HG03139 (cell line): ENCODE measurements around the gene UBE2E2.

Experiments
- ATAC-seq: cut with Tn5 transposase; IDR thresholded peaks from one replicate; pipeline ENCODE4 v1.9.1; 2021; ENCODE audit not compliant: unreplicated experiment

The UBE2E2 gene

DNA sequence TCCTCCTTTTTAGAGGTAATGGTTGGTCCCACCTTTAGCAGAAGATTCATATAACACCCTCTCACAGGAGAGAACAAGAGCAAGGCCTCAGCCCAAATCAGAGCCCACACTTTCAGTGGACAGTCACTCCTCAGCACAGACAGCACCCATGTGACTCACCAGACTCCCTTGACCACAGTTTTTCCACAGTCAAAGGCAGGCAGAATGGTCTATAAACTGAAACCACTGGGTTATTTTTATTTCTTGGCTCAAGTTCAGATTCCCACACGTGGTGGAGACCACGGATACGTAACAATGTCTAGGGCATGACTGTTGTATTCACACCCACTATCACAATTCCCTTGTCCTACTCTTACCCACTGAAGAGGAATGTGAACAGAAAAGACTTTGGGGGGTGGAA, 364.8 kb downstream of the UBE2E2 start:
- no peak for ATAC-seq

DNA sequence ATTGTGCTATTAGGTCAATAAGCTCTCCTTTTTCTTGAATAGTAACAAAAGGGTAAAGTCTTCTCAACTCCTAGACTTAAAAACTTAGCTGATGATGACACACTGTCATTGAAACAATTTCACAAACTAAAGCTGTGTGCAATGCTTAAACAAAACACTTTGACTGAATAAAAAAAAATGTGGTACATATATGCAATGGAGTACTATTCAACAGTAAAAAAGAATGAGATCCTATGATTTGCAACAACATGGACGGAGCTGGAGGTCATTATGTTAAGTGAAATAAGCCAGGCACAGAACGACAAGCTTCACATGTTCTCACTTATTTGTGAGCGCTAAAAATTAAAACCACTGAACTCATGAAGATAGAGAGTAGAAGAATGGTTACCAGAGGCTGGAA, 370.7 kb downstream of the UBE2E2 start:
- no peak for ATAC-seq

GRCh38 chr3:23574822-23575315, 371.7 kb downstream of the UBE2E2 start:
- ATAC-seq, result no peak

DNA sequence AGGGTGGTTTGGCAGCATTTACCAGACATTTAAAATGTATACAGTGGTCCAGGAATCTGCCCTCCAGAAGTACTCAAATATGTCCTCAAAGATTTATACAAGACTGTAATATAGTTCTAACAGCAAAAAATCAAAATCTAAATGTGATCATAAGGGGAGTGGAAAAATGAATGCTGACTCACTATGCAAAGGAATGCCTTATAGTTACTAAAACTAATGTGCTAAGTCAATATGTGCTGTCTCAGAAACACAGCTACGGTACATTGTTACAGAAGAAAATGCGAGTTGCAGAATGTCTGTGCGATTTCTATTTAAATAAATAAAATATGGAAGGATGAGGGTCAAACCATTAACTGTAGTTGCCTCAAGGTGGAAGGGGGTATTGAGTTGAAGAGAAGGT, 372.6 kb downstream of the UBE2E2 start:
- ATAC-seq, result no peak

GRCh38 chr3:23576379-23576959, 373.3 kb downstream of the UBE2E2 start:
- no peak for ATAC-seq

DNA sequence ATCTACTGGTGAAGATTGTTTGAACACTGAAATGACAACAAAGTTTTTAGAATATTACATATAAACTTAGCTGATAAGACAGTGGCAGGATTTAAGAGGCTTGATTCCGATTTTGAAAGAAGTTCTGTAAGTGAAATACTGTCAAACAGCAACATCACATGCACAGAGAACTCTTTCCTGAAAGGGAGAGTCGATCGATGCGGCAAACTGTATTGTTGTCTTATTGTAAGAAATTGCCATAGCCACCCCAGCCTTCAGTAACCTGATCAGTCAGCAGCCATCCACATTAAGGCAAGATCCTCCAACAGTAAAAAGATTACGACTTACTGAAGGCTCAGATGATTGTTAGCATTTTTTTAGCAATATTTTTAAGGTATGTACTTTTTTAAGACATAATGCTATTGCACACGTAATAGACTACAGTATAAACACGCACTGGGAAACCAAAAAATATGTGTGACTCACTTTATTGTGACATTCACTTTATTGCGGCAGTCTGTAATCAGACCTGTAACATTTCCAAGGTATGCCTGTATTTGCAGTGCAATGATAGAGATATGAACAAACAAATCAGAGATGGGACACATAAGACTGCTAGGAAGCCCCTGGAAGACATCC, 377.1 kb downstream of the UBE2E2 start:
- no peak for ATAC-seq

- no peak for ATAC-seq
Observed at GRCh38 chr3:23583980-23584740, 381.0 kb downstream of the UBE2E2 start.

DNA sequence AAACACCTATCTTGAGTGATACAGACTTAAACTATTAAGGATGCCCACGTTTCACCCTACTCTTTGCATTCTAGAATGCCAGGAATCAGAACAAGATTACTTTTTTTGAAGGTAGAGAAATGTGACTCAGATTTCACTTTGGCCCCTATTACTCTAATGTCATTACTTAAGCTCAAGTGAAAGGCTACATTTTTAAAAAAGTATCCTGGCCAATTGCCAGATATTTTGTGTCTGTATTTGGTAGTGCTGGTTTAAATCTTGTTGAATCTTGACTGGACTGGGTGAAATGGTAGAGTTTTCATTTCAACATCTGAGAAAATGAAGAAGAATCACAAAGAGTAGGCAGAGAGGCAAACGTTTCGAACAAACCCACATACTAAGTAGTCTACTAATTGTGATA, 384.4 kb downstream of the UBE2E2 start:
- no peak for ATAC-seq

DNA sequence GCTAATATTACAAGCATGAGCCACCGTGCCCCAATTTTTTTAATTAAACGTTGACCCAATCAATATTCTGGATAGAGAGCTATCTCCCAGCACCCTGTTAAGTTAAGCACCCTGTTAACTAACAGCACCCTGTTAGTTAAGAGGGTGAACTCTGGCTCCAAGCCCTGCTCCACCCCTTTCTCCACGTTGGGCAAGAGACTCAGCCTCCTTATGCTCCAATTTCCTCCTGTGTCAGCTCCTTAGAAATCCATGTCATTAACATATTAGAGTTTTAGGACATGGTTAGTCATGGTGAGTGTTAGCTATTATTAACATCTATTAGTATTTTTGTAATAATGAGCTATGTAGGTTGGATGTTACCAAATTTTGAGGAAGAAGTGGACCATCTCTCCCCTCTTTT, 385.4 kb downstream of the UBE2E2 start:
- no peak for ATAC-seq

DNA sequence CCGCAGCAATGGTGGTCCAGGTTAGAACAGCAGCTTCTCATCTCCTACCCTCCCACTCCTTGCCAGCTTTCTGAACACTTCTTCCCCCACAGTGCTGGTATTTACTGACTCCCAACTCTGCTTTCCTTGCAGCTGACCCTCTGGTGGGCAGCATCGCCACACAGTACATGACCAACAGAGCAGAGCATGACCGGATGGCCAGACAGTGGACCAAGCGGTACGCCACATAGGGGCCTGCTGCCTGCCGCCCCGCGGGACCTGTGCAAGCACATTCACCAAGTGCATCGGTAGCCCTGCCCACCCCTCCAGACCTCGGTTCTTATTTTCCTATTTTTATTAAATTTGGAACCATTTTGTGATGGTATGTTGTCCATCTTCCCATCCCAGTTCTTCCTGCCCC, 386.5 kb downstream of the UBE2E2 start:
- ATAC-seq, result no peak

DNA sequence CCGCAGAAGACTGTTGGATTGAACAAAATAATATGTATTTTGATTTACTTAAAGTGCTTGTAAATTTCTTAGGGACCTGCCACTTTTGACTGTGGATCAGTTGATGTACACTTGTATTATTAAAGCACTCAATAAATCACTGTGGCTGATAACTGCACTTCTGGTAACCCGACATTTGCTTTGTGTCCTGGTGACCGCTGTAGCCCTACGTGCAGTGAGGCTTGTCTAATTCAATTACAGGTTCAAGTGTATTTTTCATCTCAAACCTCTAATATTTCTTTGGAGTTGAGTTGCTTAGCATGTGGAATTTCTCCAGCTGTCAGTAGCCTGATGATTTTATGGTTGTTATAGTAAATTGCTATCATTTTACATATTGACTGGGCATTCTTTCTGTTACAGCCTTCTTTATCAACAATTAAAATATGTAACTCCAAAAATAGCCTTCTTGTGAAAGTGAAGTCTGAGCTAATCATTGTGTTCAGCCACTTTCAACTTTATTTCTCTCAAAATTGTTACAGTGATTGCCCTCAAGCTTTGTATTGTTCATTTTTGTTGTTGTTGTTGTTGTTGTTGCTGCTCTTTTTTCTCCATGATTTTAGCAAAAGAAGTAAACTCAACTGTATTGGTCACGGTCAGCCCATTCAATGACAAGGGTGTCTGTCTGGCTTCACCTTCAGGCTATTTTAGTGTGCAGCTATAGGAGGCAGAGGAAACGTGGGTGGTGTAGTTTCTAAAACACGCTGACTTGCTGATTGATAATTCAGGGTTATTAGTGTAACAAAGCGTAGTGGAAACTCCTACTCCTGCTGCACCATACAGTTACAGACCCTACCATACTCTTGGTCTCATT, 387.5 kb downstream of the UBE2E2 start:
- ATAC-seq, result peak; percentile 63

DNA sequence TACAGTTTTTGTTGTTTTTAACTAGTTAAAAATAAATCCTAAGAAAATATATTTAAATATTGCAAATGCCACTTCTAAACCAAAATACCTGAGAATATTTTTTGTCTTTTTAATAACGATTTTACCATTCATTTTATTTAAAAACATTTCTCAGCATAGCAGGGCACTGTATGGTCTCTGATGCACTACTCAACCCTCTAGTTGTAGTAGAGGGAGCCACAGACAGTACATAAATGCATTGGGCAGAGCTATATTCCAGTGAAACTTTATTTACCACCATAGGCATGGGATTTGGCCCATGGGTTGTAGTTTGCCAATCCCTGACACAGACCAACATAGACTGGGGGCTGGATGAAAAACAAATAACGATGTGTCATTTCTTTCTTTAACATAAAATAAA, 388.2 kb downstream of the UBE2E2 start:
- ATAC-seq, result no peak

DNA sequence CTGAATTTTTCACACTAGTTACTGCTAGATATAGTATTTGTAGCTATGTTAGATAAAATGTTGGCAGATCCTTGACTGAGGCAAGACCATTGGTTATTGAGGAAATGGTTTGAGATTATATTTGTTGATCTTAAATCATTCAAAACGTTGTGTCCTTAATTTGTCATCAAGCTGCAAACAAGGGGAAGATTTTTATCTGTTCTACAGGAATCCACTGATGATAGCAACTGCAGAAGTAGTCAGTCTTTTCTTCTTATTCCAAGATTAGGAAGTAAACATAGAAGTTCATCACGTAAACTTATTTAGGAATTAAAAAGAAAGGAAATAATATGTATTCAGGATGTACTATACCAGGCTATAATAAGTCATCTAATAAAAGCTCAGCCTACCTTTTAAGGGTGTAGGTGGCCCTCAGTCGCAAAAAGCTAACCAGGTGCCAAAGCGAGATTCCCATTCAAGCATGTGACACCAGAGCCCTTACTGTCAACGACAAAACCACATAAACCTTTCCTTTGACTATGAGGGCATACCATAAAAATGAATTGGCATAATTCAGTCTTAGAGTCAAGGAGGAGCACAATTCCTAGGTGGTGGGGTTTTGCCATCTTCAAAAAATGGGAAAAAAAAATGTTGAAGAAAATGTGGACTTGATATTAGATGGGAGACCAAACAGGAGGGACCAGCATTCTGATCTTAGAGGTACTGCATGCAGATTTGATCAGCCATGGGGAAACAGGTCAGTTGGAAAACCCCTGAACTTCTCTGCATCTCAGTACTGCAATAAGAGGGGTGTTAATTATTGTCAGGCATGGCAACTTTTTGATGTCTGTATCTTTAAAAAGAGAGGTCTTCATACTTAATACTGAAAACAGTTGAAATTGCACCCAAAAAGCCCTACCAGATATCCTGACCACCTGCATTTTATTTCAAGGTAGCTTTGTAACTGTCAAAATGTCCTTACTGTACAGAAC, 390.1 kb downstream of the UBE2E2 start:
- ATAC-seq, result peak; percentile 39

GRCh38 chr3:23594066-23594465, 390.9 kb downstream of the UBE2E2 start:
- no peak for ATAC-seq

GRCh38 chr3:23594894-23595670, 392.0 kb downstream of the UBE2E2 start:
- no peak for ATAC-seq

DNA sequence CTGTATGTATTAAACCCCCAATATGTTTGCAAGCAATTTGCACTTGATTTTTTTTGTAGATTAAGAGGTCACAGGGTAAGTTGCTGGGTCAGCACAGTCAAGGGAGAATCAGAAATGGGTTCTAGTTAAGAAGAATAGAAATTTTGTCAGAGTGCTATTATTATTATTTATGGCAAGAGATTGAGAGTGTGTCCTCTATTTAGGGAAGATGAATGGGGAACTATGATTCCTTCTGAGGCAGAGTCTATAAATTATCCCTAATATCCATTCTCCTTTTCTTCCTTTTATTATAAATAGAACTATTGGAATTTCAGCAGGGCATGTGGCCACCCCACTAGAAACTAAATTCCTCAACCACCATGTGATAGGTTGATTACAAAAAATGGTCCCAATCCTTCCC, 392.7 kb downstream of the UBE2E2 start:
- ATAC-seq, result no peak

- no peak for ATAC-seq
Observed at GRCh38 chr3:23600167-23600871, 397.2 kb downstream of the UBE2E2 start.

DNA sequence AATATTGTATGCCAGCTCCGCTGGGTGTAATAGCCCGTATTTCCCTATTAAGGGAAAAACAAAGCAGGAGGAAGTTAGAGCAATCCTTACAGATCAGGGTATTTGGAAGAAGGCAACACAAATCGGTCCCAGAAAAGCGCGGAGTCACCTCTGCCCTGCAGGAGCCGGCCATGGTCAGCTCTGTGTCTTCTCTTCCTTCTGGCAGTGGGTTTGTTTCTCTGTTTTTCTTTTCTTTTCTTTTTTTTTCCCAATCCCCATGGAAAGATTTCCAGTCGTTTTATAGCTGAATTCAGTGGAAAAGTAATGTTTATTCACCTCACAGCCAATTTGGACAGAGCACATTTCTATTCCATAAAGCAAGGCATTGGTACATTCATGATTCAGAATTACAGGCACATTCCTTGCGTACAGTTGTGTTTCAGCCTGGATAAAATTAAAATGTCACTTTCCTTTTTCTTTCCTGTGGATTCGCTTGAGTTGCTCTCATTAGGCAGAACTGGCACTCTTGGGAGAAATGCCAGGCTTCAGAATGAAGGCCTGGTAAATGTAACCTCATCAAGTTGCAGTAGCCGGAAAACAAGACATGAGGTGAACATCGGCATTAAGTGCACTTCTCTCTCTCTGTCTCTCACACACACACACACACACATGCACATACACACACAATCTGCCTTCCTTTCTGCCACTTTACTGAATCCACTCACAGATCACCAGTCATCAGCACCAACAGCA, 398.1 kb downstream of the UBE2E2 start:
- no peak for ATAC-seq
